Non-pigmented ciliary epithelial cell (primary cell): Measurements from ENCODE around the gene UGCG.
A peak's percentile ranks its signal among the peaks of the same experiment; 100 is the strongest.
"Not testable (repeated sequence)": the region's sequence is repeated elsewhere in the genome, so short reads cannot be mapped to it uniquely, and the experiment has no call there.

Source experiments
- DNase-seq: peaks from one replicate; pipeline ENCODE4 v3.0.0-alpha.2; 2010; ENCODE audit warnings: low read depth

UGCG gene

GRCh38 chr9:111895996-111896941, at the start of gene UGCG:
Gene UGCG, plus strand, starts transcription at chr9:111896814. Its CDS starts 402 bp downstream, at chr9:111897216.
- DNase-seq = peak; percentile 42

DNA sequence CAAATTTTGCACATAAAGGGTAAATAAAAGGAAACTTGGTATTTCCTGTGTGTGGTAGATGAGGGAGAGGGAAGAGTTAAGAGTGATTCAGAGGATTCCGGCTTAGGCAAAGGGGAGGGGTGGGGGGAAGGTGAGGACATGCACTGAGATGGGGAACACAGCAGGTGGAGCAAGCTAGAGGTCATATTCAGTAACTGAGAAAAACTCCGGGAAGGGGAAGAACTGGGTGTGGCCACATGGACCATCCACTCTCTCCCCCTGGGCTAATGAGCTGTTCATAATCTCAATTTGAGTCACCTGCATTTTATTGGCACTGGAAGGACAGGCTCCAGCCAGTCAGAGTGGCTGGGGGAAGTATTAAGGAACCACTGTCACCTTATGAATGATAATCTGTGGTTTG, 45.1 kb upstream of the UGCG start:
- DNase-seq = no peak

GRCh38 chr9:111852291-111852690, 44.3 kb upstream of the UGCG start:
- DNase-seq = no peak

DNA sequence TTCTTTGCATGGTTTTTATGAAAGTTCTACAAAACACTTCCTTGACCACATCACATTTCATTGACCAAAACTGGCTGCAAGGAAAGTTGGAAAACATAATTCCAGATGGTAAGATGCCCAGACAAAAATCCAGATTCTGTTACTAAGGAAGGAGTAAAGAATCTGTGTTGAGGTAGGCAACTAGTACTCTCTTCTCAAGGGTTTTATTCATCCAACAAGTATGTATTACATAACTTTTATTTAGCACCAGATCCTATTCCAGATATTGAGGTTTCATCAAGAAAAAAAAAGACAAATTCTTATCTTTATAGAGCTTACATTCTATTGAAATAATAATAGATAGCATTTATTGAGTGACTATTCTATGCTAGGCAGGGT, 43.2 kb upstream of the UGCG start:
- no peak for DNase-seq

- no peak for DNase-seq
Measured at GRCh38 chr9:111854799-111855198, 41.8 kb upstream of the UGCG start.

GRCh38 chr9:111857555-111858211, 38.9 kb upstream of the UGCG start:
- DNase-seq = no peak

GRCh38 chr9:111860443-111860842, 36.2 kb upstream of the UGCG start:
- DNase-seq = no peak

- no peak for DNase-seq
Measured at GRCh38 chr9:111863636-111864035, 33.0 kb upstream of the UGCG start.

- DNase-seq = peak; percentile 58
Measured at GRCh38 chr9:111866976-111867375, 29.6 kb upstream of the UGCG start.

- no peak for DNase-seq
Measured at GRCh38 chr9:111868475-111868874, 28.1 kb upstream of the UGCG start.

DNA sequence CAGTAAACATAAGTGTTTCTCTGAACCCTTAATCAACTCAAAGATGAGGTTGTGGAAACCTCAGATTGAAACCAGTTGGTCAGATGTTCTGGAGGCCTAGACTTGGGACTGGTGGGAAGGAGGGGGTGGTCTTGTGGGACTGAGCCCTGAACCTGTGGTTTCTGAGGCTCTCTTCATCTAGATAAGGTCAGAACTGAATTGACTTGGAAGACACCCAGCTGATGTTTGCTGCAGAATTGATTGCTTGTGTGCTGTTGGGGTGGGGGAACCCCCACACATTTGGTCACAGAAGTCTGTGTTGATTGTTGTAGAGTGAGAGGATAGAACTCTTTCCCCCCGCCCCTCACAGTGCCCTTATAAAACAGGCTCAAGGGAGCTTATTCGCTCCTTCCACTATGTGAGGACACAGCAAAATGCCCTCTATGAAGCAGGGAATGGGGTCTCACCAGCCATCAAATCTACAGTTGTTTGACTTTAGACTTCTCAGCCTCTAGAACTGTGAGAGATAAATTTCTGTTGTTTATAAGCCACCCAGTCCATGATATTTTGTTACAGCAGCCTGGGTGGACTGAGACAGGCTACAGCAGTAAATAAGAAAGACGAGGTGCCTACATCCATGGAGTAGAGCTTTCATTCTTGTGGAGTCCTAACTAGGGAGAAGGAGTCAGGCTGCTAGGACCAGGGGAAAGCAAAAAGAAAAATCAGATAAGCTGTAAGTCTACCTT, 25.7 kb upstream of the UGCG start:
- DNase-seq = no peak

GRCh38 chr9:111871499-111871855, 25.1 kb upstream of the UGCG start:
- DNase-seq = no peak

GRCh38 chr9:111872886-111873285, 23.7 kb upstream of the UGCG start:
- DNase-seq = no peak

- DNase-seq = no peak
Measured at GRCh38 chr9:111873901-111874300, 22.7 kb upstream of the UGCG start.

- DNase-seq = no peak
Measured at GRCh38 chr9:111874500-111874899, 22.1 kb upstream of the UGCG start.

GRCh38 chr9:111875291-111875690, 21.3 kb upstream of the UGCG start:
- DNase-seq = not testable (repeated sequence)

- DNase-seq = not testable (repeated sequence)
Measured at GRCh38 chr9:111875691-111876090, 20.9 kb upstream of the UGCG start.

DNA sequence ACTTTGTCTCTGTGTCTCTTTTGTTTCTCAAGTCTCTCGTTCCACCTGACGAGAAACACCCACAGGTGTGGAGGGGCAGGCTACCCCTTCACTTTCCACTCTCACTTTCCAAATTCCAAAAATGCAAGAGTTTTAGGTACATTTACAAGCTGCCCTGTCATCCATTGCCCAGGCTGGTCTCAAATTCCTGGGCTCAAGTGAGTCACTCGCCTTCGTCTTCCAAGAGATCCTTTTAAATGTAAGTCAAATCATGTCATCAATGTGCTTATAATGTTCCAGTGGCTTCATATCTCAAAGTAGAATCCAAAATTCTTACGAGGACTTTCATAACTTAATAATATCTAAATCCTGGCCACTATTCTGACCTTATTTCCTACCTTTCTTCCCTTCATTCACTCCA, 20.4 kb upstream of the UGCG start:
- no peak for DNase-seq

GRCh38 chr9:111877420-111877819, 19.2 kb upstream of the UGCG start:
- no peak for DNase-seq

DNA sequence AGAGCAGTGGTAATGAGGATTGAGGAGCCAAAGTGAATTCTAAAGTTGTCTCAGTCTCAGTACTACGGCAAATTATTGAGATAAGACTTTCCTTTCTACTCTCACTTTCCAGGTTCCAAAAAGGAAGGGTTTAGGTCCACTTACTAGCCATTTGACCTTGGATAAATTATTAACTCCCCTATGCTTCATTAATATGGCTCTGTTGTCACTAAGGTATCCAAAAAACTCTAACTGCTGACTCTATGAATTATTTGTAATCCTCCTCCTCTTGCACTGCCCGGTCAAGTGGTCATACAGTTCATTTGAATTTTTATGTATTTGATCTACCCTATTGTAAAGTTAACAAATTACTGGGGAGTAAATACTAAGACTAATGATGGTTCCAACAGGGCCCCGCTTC, 17.7 kb upstream of the UGCG start:
- DNase-seq = no peak

- no peak for DNase-seq
Measured at GRCh38 chr9:111886983-111887718, 9.5 kb upstream of the UGCG start.

DNA sequence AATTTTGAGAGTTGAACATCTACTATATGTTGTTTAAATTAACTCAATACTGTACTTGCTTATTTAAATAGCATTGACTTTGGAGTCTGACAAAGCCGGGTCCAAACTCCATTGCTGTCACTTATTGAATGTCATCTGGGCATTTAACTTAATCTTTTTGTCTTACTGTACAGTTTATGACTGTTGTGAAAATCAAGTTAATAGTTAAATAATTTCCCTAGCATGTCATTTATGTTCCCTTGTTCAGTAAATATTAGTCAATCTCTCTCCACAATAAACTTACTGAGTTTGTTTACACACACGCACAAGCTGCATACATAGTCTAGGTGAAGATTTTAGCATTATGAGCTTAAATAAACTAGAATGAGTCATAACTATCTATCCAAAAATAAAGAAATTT, 6.3 kb upstream of the UGCG start:
- DNase-seq = no peak
